HepG2 (cell line): ENCODE data around the gene MEPCE. TPM values are rescaled to one million over a fixed set of nuclear protein-coding genes. Genes with fewer than 3 reads are reported as not detected.

Experiments used
- CBX2 ChIP-seq, 2 experiments: fragments of 200-600 bp in 1 of 2; sonication (generic); formaldehyde crosslinking in 1 of 2; IDR thresholded peaks; 2 replicates each; pipeline versions ENCODE4 v1.7.0 to v1.8.1; 2018 to 2022; ENCODE audit warnings: low read depth in 2 of 2, low read length in 1 of 2, mild to moderate bottlenecking in 1 of 2, missing genetic modification reagents in 1 of 2
- FOXC1 ChIP-seq: sonication (generic); formaldehyde crosslinking; IDR thresholded peaks from 2 replicates; pipeline ENCODE4 v1.8.0; 2022; ENCODE audit warnings: mild to moderate bottlenecking, missing genetic modification reagents, borderline replicate concordance
- GPN1 ChIP-seq: sonication (generic); formaldehyde crosslinking; IDR thresholded peaks from 2 replicates; pipeline ENCODE4 v1.5.1; 2020; ENCODE audit warnings: missing genetic modification reagents, borderline replicate concordance
- KDM6A ChIP-seq: IDR thresholded peaks from 2 replicates; pipeline ENCODE4 v1.6.1; 2016; ENCODE audit warnings: low read depth
- NPAS2 ChIP-seq: sonication (generic); formaldehyde crosslinking; IDR thresholded peaks from 2 replicates; pipeline ENCODE4 v1.8.0; 2022; ENCODE audit warnings: mild to moderate bottlenecking, missing genetic modification reagents, borderline replicate concordance
- PAF1 ChIP-seq: IDR thresholded peaks from 2 replicates; pipeline ENCODE4 v1.6.1; 2016; ENCODE audit warnings: missing genetic modification reagents, missing compliant biosample characterization
- RBAK ChIP-seq: sonication (generic); formaldehyde crosslinking; IDR thresholded peaks from 2 replicates; pipeline ENCODE4 v1.5.1; 2020; ENCODE audit warnings: mild to moderate bottlenecking, missing genetic modification reagents
- RXRA ChIP-seq: sonication (generic); formaldehyde crosslinking; IDR thresholded peaks from 2 replicates; pipeline ENCODE4 v1.5.1; 2020; ENCODE audit warnings: missing genetic modification reagents
- SIN3B ChIP-seq: fragments of 150-350 bp; IDR thresholded peaks from 2 replicates; pipeline ENCODE4 v1.6.1; 2014; ENCODE audit warnings: low read length
- ZFX ChIP-seq: sonication (generic); formaldehyde crosslinking; IDR thresholded peaks from 2 replicates; pipeline ENCODE4 v1.4.0; 2020; ENCODE audit warnings: mild to moderate bottlenecking, low read depth, missing genetic modification reagents, moderate library complexity
- ZNF616 ChIP-seq: sonication (generic); formaldehyde crosslinking; IDR thresholded peaks from 2 replicates; pipeline ENCODE4 v1.5.0; 2020; ENCODE audit warnings: low read depth, mild to moderate bottlenecking, missing genetic modification reagents
- polyA plus RNA-seq, 8 experiments: library from polyadenylated mRNA; depleted of rRNA in 3 of 8; stranded (reverse) in 7 of 8; unstranded in 1 of 8; fragments of >200 nt; fragmentation: Illumina TruSeq in 4 of 8; extraction: Trizol in 4 of 8; gene quantifications; 2 replicates each; pipeline versions ENCODE4 v1.2.1 to v1.2.3, GENCODE V29; 2011 to 2016; ENCODE audit warnings: low read depth in 4 of 8, missing spikeins in 1 of 8, mixed read lengths in 1 of 8; ENCODE audit not compliant: insufficient read depth in 1 of 8
- total RNA-seq, 5 experiments: library from RNA; depleted of rRNA; stranded (reverse); fragments of >200 nt; fragmentation: Illumina TruSeq; extraction: Trizol; gene quantifications; 2 replicates each; pipeline ENCODE4 v1.2.3, GENCODE V29; 2016; ENCODE audit warnings: low read depth in 1 of 5
- TF ChIP-seq, protein P1 (sequence below): sonication (generic); formaldehyde crosslinking; IDR thresholded peaks from 2 replicates; pipeline ENCODE4 v1.5.1; 2020; ENCODE audit warnings: mild to moderate bottlenecking, missing genetic modification reagents, moderate library complexity
- TF ChIP-seq, protein P2 (sequence below), 2 experiments: IDR thresholded peaks; 2 replicates each; pipeline ENCODE4 v1.6.1; 2011 to 2012; ENCODE audit warnings: low read length in 2 of 2, borderline replicate concordance in 1 of 2, low read depth in 1 of 2, mild to moderate bottlenecking in 1 of 2, moderate library complexity in 1 of 2
- TF ChIP-seq, protein P3 (sequence below): sonication (generic); formaldehyde crosslinking; IDR thresholded peaks from 2 replicates; pipeline ENCODE4 v1.8.0; 2022; ENCODE audit warnings: mild to moderate bottlenecking, missing genetic modification reagents, borderline replicate concordance
- TF ChIP-seq, protein P4 (sequence below): sonication (generic); formaldehyde crosslinking; IDR thresholded peaks from 2 replicates; pipeline ENCODE4 v1.9.0; 2021; ENCODE audit warnings: missing genetic modification reagents, borderline replicate concordance

The MEPCE gene
- total and polyA plus RNA-seq, 2 of the 13 experiments (the other 11 are each of a cell fraction or from before 2014, with no cell fraction given): 12.3 to 26.0 TPM

DNA sequence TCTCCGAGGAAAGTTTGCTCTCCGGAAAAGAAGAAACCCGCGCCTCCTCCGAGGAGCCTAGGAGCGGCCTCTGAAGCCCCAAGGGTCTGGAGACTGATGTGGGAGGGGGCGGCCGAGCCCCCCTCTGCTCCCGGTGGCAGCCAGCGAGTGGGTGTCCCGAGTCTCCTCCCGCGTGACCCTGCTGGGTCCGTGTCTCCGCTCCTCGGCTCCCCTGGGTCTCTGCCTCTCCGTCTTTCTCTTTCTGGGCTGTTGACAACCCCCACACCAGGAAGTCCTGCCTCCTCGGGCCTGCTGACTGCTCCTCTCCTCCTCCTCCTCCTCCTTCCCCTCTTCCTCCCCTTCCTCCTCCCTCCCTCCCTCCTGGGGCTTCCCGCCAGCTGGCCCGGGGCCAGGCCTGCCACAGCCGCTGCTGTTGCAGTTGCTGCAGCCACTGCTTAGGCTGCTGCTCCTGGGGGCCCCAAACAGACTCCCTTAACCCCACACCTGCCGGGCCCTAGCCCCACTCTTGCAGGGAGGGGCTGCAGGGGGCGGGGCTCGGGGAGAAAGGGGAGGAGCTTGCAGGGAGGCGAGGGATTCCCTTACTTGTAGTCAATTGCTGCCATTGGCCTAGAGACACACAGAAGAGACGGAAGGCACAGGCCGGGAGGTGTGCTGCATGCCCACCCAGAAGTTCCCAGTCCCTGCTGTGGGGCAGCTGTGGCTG is 49.5 kb downstream of the MEPCE start, which contains the start of gene TSC22D4 (continued):
- TF ChIP-seq, protein P1, sequence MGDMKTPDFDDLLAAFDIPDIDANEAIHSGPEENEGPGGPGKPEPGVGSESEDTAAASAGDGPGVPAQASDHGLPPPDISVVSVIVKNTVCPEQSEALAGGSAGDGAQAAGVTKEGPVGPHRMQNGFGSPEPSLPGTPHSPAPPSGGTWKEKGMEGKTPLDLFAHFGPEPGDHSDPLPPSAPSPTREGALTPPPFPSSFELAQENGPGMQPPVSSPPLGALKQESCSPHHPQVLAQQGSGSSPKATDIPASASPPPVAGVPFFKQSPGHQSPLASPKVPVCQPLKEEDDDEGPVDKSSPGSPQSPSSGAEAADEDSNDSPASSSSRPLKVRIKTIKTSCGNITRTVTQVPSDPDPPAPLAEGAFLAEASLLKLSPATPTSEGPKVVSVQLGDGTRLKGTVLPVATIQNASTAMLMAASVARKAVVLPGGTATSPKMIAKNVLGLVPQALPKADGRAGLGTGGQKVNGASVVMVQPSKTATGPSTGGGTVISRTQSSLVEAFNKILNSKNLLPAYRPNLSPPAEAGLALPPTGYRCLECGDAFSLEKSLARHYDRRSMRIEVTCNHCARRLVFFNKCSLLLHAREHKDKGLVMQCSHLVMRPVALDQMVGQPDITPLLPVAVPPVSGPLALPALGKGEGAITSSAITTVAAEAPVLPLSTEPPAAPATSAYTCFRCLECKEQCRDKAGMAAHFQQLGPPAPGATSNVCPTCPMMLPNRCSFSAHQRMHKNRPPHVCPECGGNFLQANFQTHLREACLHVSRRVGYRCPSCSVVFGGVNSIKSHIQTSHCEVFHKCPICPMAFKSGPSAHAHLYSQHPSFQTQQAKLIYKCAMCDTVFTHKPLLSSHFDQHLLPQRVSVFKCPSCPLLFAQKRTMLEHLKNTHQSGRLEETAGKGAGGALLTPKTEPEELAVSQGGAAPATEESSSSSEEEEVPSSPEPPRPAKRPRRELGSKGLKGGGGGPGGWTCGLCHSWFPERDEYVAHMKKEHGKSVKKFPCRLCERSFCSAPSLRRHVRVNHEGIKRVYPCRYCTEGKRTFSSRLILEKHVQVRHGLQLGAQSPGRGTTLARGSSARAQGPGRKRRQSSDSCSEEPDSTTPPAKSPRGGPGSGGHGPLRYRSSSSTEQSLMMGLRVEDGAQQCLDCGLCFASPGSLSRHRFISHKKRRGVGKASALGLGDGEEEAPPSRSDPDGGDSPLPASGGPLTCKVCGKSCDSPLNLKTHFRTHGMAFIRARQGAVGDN: peak; percentile 83
- TF ChIP-seq FOXC1 (CRISPR knock-in tag) (peak; percentile 81), SIN3B (no peak), KDM6A (CRISPR knock-in tag) (no peak), CBX2 (IDR thresholded peaks at IDR 0.05; ENCODE audit: low read depth, low read length) (no peak), CBX2 (CRISPR knock-in tag; IDR thresholded peaks at IDR 0.05; ENCODE audit: low read depth) (no peak), PAF1 (CRISPR knock-in tag) (no peak), ZNF616 (CRISPR knock-in tag) (no peak), NPAS2 (CRISPR knock-in tag) (no peak), RXRA (peak; percentile 35; the same call in 1 of the 2 replicates), RBAK (0 out of 2 replicates have a peak, but pooled peaks have one; percentile 30), ZFX (CRISPR knock-in tag) (peak; percentile 84), GPN1 (CRISPR knock-in tag) (no peak)
- TF ChIP-seq, protein P2, sequence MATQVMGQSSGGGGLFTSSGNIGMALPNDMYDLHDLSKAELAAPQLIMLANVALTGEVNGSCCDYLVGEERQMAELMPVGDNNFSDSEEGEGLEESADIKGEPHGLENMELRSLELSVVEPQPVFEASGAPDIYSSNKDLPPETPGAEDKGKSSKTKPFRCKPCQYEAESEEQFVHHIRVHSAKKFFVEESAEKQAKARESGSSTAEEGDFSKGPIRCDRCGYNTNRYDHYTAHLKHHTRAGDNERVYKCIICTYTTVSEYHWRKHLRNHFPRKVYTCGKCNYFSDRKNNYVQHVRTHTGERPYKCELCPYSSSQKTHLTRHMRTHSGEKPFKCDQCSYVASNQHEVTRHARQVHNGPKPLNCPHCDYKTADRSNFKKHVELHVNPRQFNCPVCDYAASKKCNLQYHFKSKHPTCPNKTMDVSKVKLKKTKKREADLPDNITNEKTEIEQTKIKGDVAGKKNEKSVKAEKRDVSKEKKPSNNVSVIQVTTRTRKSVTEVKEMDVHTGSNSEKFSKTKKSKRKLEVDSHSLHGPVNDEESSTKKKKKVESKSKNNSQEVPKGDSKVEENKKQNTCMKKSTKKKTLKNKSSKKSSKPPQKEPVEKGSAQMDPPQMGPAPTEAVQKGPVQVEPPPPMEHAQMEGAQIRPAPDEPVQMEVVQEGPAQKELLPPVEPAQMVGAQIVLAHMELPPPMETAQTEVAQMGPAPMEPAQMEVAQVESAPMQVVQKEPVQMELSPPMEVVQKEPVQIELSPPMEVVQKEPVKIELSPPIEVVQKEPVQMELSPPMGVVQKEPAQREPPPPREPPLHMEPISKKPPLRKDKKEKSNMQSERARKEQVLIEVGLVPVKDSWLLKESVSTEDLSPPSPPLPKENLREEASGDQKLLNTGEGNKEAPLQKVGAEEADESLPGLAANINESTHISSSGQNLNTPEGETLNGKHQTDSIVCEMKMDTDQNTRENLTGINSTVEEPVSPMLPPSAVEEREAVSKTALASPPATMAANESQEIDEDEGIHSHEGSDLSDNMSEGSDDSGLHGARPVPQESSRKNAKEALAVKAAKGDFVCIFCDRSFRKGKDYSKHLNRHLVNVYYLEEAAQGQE (IDR thresholded peaks at IDR 0.05; ENCODE audit: borderline replicate concordance in 1 of 2, low read depth in 1 of 2, low read length in 2 of 2): no peak
- TF ChIP-seq, protein P3, sequence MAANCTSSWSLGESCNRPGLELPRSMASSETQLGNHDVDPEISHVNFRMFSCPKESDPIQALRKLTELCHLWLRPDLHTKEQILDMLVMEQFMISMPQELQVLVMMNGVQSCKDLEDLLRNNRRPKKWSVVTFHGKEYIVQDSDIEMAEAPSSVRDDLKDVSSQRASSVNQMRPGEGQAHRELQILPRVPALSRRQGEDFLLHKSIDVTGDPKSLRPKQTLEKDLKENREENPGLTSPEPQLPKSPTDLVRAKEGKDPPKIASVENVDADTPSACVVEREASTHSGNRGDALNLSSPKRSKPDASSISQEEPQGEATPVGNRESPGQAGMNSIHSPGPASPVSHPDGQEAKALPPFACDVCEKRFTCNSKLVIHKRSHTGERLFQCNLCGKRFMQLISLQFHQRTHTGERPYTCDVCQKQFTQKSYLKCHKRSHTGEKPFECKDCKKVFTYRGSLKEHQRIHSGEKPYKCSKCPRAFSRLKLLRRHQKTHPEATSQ (CRISPR knock-in tag): no peak
- TF ChIP-seq, protein P4, sequence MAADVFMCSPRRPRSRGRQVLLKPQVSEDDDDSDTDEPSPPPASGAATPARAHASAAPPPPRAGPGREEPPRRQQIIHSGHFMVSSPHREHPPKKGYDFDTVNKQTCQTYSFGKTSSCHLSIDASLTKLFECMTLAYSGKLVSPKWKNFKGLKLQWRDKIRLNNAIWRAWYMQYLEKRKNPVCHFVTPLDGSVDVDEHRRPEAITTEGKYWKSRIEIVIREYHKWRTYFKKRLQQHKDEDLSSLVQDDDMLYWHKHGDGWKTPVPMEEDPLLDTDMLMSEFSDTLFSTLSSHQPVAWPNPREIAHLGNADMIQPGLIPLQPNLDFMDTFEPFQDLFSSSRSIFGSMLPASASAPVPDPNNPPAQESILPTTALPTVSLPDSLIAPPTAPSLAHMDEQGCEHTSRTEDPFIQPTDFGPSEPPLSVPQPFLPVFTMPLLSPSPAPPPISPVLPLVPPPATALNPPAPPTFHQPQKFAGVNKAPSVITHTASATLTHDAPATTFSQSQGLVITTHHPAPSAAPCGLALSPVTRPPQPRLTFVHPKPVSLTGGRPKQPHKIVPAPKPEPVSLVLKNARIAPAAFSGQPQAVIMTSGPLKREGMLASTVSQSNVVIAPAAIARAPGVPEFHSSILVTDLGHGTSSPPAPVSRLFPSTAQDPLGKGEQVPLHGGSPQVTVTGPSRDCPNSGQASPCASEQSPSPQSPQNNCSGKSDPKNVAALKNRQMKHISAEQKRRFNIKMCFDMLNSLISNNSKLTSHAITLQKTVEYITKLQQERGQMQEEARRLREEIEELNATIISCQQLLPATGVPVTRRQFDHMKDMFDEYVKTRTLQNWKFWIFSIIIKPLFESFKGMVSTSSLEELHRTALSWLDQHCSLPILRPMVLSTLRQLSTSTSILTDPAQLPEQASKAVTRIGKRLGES (CRISPR knock-in tag): no peak
